K562 (cell line): ENCODE data around the gene SH3BGR. TPM values are rescaled to one million over a fixed set of nuclear protein-coding genes. Genes with fewer than 3 reads are reported as not detected.
A peak's percentile ranks its signal among the peaks of the same experiment; 100 is the strongest.

Source experiments
- HMGN3 ChIP-seq: IDR thresholded peaks from 2 replicates; pipeline ENCODE4 v1.6.1; 2011; ENCODE audit warnings: borderline replicate concordance, low read depth, mild to moderate bottlenecking, mixed read lengths, low read length; ENCODE audit not compliant: insufficient read length; ENCODE audit errors: extremely low read depth
- JUN ChIP-seq, 2 experiments: sonication (generic) in 1 of 2; formaldehyde crosslinking in 1 of 2; IDR thresholded peaks; 2 replicates each; pipeline versions ENCODE4 v1.6.1 to v1.8.0; 2012 to 2022; ENCODE audit warnings: borderline replicate concordance in 2 of 2, mild to moderate bottlenecking in 2 of 2, improper control_type of control experiment in 1 of 2, low read depth in 1 of 2, low read length in 1 of 2, missing genetic modification reagents in 1 of 2
- MGA ChIP-seq: fragments of 450-650 bp; IDR thresholded peaks from 2 replicates; pipeline ENCODE4 v1.6.1; 2016; ENCODE audit warnings: mild to moderate bottlenecking, moderate library complexity
- PATZ1 ChIP-seq: fragments of 250-450 bp; sonication (Bioruptor Pico); IDR thresholded peaks from 2 replicates; pipeline ENCODE4 v1.5.0; 2020; ENCODE audit warnings: mild to moderate bottlenecking, borderline replicate concordance
- PTRF ChIP-seq: fragments of 450-650 bp; IDR thresholded peaks from 2 replicates; pipeline ENCODE4 v1.6.1; 2016; ENCODE audit warnings: mild to moderate bottlenecking, missing genetic modification characterization, missing compliant biosample characterization
- SNIP1 ChIP-seq: fragments of 450-650 bp; IDR thresholded peaks from 2 replicates; pipeline ENCODE4 v1.7.1; 2017; ENCODE audit warnings: low read depth, mild to moderate bottlenecking
- ZNF324 ChIP-seq: fragments of 250-450 bp; sonication (Bioruptor Pico); IDR thresholded peaks from 2 replicates; pipeline ENCODE4 v1.4.0; 2020; ENCODE audit warnings: mild to moderate bottlenecking
- ZNF75A ChIP-seq: fragments of 450-650 bp; formaldehyde crosslinking; IDR thresholded peaks from 2 replicates; pipeline ENCODE4 v1.4.0; 2020; ENCODE audit warnings: mild to moderate bottlenecking
- ZNF764 ChIP-seq: fragments of 250-450 bp; sonication (Bioruptor Pico); IDR thresholded peaks from 2 replicates; pipeline ENCODE4 v1.4.0; 2020; ENCODE audit warnings: low read depth, mild to moderate bottlenecking, moderate library complexity
- polyA plus RNA-seq, 8 experiments: library from polyadenylated mRNA; depleted of rRNA in 4 of 8; stranded (reverse) in 5 of 8; unstranded in 3 of 8; fragments of >200 nt; fragmentation: Nextera tagmentation in 2 of 8; fragmentation: Illumina TruSeq in 1 of 8; extraction: Ambion mirVana in 2 of 8; extraction: Trizol in 1 of 8; gene quantifications; 2 replicates each; pipeline versions ENCODE4 v1.2.1 to v1.2.3, GENCODE V29; 2011 to 2014; ENCODE audit warnings: inconsistent platforms in 1 of 8, missing spikeins in 1 of 8
- total RNA-seq, 7 experiments: library from RNA; depleted of rRNA in 6 of 7; stranded (reverse); fragments of >200 nt in 6 of 7; fragmentation: Illumina TruSeq in 2 of 7; extraction: Trizol in 2 of 7; gene quantifications; 2 replicates each; pipeline versions ENCODE4 v1.2.1 to v1.2.3, GENCODE V29; 2011 to 2021; ENCODE audit warnings: low replicate concordance in 1 of 7

SH3BGR gene
- total and polyA plus RNA-seq, 9 of the 15 experiments (the other 6 are each of a cell fraction or from before 2014, with no cell fraction given), result 6.6 to 42.9 (median 25.6) TPM

GRCh38 chr21:39451332-39452206 lies at the start of gene SH3BGR (continued):
- TF ChIP-seq MGA (no peak; the same call in 1 of the 2 replicates), PTRF (tag) (no peak), PATZ1 (CRISPR knock-in tag) (no peak), ZNF764 (CRISPR knock-in tag) (no peak), SNIP1 (no peak), HMGN3 (no peak), ZNF75A (no peak), ZNF324 (CRISPR knock-in tag) (no peak), JUN (IDR thresholded peaks at IDR 0.05; ENCODE audit: borderline replicate concordance, low read depth, low read length) (0 out of 2 replicates have a peak, but pooled peaks have one; percentile 29), JUN (CRISPR knock-in tag; IDR thresholded peaks at IDR 0.05; ENCODE audit: borderline replicate concordance) (no peak)
